OCI-LY1 (cell line): Measurements from ENCODE around the gene TSPAN32.

ENCODE experiments used
- H2AFZ ChIP-seq: fragments of 200-600 bp; sonication (generic), shearing (Covaris generic); 2 replicates; pipeline ENCODE4 v1.6.0; 2014; ENCODE audit warnings: antibody characterized with exemption, mild to moderate bottlenecking, low read length
- H3F3A ChIP-seq: fragments of 200-600 bp; sonication (generic), shearing (Covaris generic); 2 replicates; pipeline ENCODE4 v1.6.0; 2014; ENCODE audit warnings: mild to moderate bottlenecking, antibody characterized with exemption, low read length, moderate library complexity; ENCODE audit not compliant: insufficient read depth
- H3K27ac ChIP-seq: fragments of 200-600 bp; sonication (generic); 2 replicates; pipeline ENCODE4 v1.5.1; 2014; ENCODE audit warnings: low read length, mixed run types, mild to moderate bottlenecking, low read depth; ENCODE audit not compliant: poor library complexity, severe bottlenecking
- H3K27me3 ChIP-seq: fragments of 200-600 bp; sonication (generic); 2 replicates; pipeline ENCODE4 v1.6.0; 2014; ENCODE audit warnings: antibody characterized with exemption, mild to moderate bottlenecking, low read length, moderate library complexity; ENCODE audit not compliant: insufficient read depth
- H3K36me3 ChIP-seq: fragments of 200-600 bp; sonication (generic); 2 replicates; pipeline ENCODE4 v1.6.1; 2014; ENCODE audit warnings: mild to moderate bottlenecking, antibody characterized with exemption, low read length, moderate library complexity, mixed read lengths; ENCODE audit not compliant: insufficient read depth
- H3K4me1 ChIP-seq: fragments of 200-600 bp; sonication (generic); 2 replicates; pipeline ENCODE4 v1.5.1; 2014; ENCODE audit warnings: mild to moderate bottlenecking, low read length, moderate library complexity; ENCODE audit not compliant: insufficient read depth, severe bottlenecking
- H3K4me2 ChIP-seq: fragments of 200-600 bp; sonication (generic), shearing (Covaris generic); 2 replicates; pipeline ENCODE4 v1.6.1; 2014; ENCODE audit warnings: low read length
- H3K4me3 ChIP-seq: fragments of 200-600 bp; sonication (generic); 2 replicates; pipeline ENCODE4 v1.5.1; 2014; ENCODE audit warnings: low read length, low read depth, mild to moderate bottlenecking, mixed read lengths; ENCODE audit not compliant: poor library complexity, severe bottlenecking
- H3K79me2 ChIP-seq: fragments of 200-600 bp; shearing (Covaris generic); 2 replicates; pipeline ENCODE4 v1.6.1; 2016; ENCODE audit warnings: mixed run types, low read length, mixed read lengths; ENCODE audit not compliant: insufficient read depth
- H3K9ac ChIP-seq: fragments of 200-600 bp; sonication (generic), shearing (Covaris generic); 2 replicates; pipeline ENCODE4 v1.6.1; 2014; ENCODE audit warnings: mild to moderate bottlenecking, low read length, mixed read lengths
- H3K9me2 ChIP-seq: fragments of 200-600 bp; sonication (generic), shearing (Covaris generic); 2 replicates; pipeline ENCODE4 v1.6.1; 2014; ENCODE audit warnings: low read depth, mild to moderate bottlenecking, low read length, mixed read lengths
- H3K9me3 ChIP-seq: fragments of 200-600 bp; shearing (Covaris generic); 2 replicates; pipeline ENCODE4 v1.6.1; 2014; ENCODE audit warnings: low read length, mixed read lengths
- H4K20me1 ChIP-seq: fragments of 200-600 bp; sonication (generic), shearing (Covaris generic); 2 replicates; pipeline ENCODE4 v1.6.0; 2016; ENCODE audit warnings: mild to moderate bottlenecking, low read length; ENCODE audit not compliant: insufficient read depth
- EZH2 ChIP-seq: fragments of 200-600 bp; sonication (generic), shearing (Covaris generic); IDR thresholded peaks from 2 replicates; pipeline ENCODE4 v1.8.0; 2017; ENCODE audit warnings: borderline replicate concordance, mixed run types, mild to moderate bottlenecking, antibody characterized with exemption, low read length, moderate library complexity, mixed read lengths
- TF ChIP-seq, protein P1 (sequence below): fragments of 200-600 bp; sonication (generic), shearing (Covaris generic); IDR thresholded peaks from 2 replicates; pipeline ENCODE4 v1.5.1; 2017; ENCODE audit warnings: mild to moderate bottlenecking, antibody characterized with exemption, low read length, moderate library complexity, mixed read lengths

The TSPAN32 gene

DNA sequence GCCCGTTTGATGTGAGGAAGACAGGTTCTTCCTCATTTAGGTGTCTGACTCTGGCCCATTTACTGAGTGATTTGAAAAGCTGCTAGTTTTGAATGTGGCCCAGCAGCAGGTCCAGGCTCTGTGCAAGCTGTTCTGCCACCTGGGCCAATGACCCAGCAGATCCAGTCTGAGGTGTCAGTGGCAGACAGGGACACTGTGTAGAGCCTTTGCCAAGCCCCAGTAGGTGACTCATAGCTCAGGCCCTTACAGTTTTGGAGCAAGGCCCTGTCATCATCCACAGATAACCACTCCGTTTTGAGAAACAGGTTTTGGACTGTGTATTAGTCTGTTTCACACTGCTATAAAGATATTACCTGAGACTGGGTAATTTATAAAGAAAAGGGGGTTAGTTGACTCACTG is 23.9 kb downstream of the TSPAN32 start:
- no peak overlapping the region for H2AFZ ChIP-seq
- TF ChIP-seq, protein P1, sequence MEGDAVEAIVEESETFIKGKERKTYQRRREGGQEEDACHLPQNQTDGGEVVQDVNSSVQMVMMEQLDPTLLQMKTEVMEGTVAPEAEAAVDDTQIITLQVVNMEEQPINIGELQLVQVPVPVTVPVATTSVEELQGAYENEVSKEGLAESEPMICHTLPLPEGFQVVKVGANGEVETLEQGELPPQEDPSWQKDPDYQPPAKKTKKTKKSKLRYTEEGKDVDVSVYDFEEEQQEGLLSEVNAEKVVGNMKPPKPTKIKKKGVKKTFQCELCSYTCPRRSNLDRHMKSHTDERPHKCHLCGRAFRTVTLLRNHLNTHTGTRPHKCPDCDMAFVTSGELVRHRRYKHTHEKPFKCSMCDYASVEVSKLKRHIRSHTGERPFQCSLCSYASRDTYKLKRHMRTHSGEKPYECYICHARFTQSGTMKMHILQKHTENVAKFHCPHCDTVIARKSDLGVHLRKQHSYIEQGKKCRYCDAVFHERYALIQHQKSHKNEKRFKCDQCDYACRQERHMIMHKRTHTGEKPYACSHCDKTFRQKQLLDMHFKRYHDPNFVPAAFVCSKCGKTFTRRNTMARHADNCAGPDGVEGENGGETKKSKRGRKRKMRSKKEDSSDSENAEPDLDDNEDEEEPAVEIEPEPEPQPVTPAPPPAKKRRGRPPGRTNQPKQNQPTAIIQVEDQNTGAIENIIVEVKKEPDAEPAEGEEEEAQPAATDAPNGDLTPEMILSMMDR, result no peak
- no peak for TF ChIP-seq EZH2
- H3K36me3 ChIP-seq, result no peaks in the 10 kb centered on the region
- H3K27ac ChIP-seq, result no peak overlapping the region
- no peaks in the 10 kb centered on the region for H3F3A ChIP-seq
- H3K9me3 ChIP-seq, result peaks cover 3% of the 10 kb centered on the region; the same call in 1 of the 2 replicates
- H3K4me3 ChIP-seq, result no peak overlapping the region
- no peaks in the 10 kb centered on the region for H4K20me1 ChIP-seq
- no peaks in the 10 kb centered on the region for H3K9me2 ChIP-seq
- no peak overlapping the region for H3K4me2 ChIP-seq
- no peaks in the 10 kb centered on the region for H3K4me1 ChIP-seq
- H3K9ac ChIP-seq, result no peak overlapping the region
- no peaks in the 10 kb centered on the region for H3K79me2 ChIP-seq
- no peaks in the 10 kb centered on the region; the same call in 1 of the 2 replicates for H3K27me3 ChIP-seq

DNA sequence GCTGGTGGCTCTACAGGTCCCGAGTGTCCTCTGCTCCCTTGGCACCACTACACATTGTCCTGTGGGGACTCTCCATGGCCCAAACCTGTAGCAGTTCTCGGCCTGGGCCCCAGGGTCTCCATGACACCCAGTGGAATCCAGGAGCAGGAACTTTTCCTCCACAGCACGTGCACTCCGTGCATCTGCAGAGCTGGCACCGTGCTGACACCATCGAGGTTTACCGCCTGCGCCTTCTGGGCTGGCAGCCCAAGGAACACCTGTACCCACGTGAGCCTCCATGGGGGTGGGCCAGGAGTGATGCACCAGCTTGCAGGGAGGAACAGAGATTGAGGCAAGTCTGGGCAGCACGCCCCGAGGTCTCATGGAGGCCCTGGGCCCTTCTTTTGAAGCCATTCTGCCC is 25.2 kb downstream of the TSPAN32 start:
- Histone ChIP-seq H3K27ac (no peak overlapping the region), H3K9ac (no peak overlapping the region), H3K4me2 (no peak overlapping the region), H3K4me3 (no peak overlapping the region), H2AFZ (no peak overlapping the region), H3K9me2 (no peaks in the 10 kb centered on the region), H3F3A (no peaks in the 10 kb centered on the region), H3K27me3 (no peaks in the 10 kb centered on the region; the same call in 1 of the 2 replicates), H3K4me1 (no peaks in the 10 kb centered on the region), H3K36me3 (no peaks in the 10 kb centered on the region), H4K20me1 (no peaks in the 10 kb centered on the region), H3K9me3 (peaks cover 7% of the 10 kb centered on the region; the same call in 1 of the 2 replicates), H3K79me2 (no peaks in the 10 kb centered on the region)
- TF ChIP-seq EZH2, result no peak
- TF ChIP-seq, protein P1, result no peak

DNA sequence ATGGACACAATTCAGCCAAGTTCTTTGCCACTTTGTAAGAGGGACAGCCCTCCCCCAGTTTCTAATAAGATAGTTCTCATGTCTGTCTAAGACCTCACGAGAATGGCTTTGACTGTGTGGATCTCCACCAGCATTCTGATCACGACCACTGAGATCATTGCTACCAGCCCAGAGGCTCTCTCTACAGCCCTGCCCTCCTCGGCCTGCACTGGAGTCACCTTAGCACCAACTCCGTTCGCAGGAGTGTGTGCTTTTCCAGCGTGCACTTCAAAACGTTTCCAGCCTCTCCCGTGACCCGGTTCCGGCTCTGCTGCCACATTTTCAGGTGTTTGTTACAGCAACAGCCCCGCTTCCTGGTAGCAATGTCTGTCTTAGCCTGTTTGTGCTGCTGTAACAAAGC is 26.2 kb downstream of the TSPAN32 start:
- Histone ChIP-seq H4K20me1 (no peaks in the 10 kb centered on the region), H3K79me2 (no peaks in the 10 kb centered on the region), H3K27ac (no peak overlapping the region), H3K4me3 (no peak overlapping the region), H2AFZ (no peak overlapping the region), H3K4me2 (no peak overlapping the region), H3K27me3 (no peaks in the 10 kb centered on the region; the same call in 1 of the 2 replicates), H3K9me2 (no peaks in the 10 kb centered on the region), H3K36me3 (no peaks in the 10 kb centered on the region), H3K4me1 (no peaks in the 10 kb centered on the region), H3K9me3 (peaks cover 7% of the 10 kb centered on the region; the same call in 1 of the 2 replicates), H3K9ac (no peak overlapping the region), H3F3A (no peaks in the 10 kb centered on the region)
- TF ChIP-seq EZH2, result no peak
- TF ChIP-seq, protein P1, result no peak
